HG03064 (cell line): Measurements from ENCODE around the gene ELP5.
A peak's percentile ranks its signal among the peaks of the same experiment; 100 is the strongest.

ENCODE experiments used
- ATAC-seq: cut with Tn5 transposase; IDR thresholded peaks from one replicate; pipeline ENCODE4 v1.9.1; 2021; ENCODE audit warnings: low read depth; ENCODE audit not compliant: unreplicated experiment

ELP5 gene

GRCh38 chr17:7252176-7253043, at the start of gene ELP5:
Gene ELP5, plus strand, starts transcription at chr17:7252215. Its CDS starts 336 bp downstream, at chr17:7252551.
- peak; percentile 39 for ATAC-seq

DNA sequence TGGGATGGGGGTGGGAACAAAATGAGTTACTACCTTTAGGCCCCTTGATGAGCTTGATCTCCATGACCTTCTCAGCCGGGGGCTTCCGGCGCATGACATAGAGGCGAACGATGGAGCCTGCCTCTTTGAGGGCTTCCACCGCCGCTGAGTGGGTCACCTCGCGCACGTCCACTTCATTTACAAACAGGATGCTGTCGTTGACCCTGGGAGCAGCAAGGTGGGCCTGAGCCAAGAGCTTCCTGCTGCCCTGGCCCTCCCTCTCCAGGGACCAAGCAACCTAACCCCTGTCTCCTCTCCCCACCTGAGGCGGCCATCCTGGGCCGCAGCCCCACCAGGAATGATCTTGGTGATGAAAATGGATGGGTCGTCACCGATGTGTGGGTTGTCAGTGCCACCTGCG, 48.6 kb upstream of the ELP5 start:
- ATAC-seq = no peak

DNA sequence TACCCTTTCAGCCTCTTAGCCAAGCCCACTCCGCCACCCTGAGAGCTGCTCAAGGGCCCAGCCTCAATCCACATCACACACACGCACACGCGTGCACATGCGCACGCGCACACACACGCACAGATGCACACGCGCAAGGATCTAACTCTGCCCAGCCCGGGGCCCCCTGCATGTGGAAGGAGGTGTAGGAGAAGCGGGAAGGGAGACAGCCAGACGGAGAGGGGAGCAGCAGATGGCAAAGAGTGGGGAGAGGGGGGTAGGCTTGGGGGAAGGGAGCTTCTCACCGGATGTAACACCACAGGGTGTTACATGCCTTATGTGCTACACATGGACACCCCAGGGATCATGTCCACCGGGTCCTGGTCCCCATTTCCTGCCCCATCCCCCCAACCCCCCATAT, 47.7 kb upstream of the ELP5 start:
- ATAC-seq = no peak

- peak; percentile 70 for ATAC-seq
Observed at GRCh38 chr17:7204828-7205461, 47.1 kb upstream of the ELP5 start.

- ATAC-seq = no peak
Observed at GRCh38 chr17:7205561-7205960, 46.5 kb upstream of the ELP5 start.

GRCh38 chr17:7207120-7208001, 44.7 kb upstream of the ELP5 start:
- ATAC-seq = no peak

- ATAC-seq = no peak
Observed at GRCh38 chr17:7208027-7208571, 43.9 kb upstream of the ELP5 start.

- no peak for ATAC-seq
Observed at GRCh38 chr17:7208754-7209460, 43.1 kb upstream of the ELP5 start.

GRCh38 chr17:7211491-7212273, 40.3 kb upstream of the ELP5 start:
- no peak for ATAC-seq

- ATAC-seq = no peak
Observed at GRCh38 chr17:7213895-7214299, 38.1 kb upstream of the ELP5 start.

DNA sequence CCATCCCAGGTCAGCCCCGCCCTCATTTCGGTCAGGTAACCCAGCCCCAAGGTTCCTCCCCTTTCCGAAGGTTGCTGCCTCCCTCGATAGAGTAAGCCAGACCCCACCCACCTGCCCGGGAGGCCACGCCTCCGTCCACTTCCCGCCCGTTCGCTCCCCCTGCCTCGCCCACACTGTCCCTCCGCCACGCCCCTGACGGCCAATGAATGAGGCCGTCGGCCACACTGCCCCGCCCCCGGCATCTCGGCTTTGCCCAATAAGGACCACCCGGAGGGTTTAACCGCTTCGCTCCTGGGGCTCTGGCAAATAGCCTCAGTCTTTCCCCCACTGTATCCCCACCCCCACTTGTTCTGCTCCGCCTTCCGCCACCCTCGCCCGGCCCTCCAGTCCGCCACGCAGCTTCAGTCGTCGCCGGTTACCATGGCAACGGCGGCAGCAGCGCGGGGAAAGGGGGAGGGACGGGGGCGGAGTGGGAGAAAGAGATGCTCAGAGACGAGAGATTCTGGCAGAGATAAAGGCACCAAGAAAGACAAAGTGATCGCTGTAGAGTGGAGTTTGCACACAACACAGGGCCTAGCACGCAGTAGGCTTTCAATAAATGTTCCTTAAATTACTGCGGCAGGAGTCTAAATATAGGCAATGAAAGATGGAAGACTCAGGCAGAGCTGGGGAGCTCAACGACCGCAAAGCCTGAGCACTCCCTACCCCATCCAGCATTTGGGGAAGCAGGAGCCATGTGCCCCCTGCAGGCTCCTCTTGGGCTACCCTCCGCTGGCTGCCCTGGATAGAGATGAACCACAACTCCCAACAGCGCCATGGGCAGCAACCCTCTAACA, 37.5 kb upstream of the ELP5 start:
- peak; percentile 56 for ATAC-seq

- no peak for ATAC-seq
Observed at GRCh38 chr17:7215136-7215638, 36.8 kb upstream of the ELP5 start.

- ATAC-seq = no peak
Observed at GRCh38 chr17:7215652-7216180, 36.3 kb upstream of the ELP5 start.

DNA sequence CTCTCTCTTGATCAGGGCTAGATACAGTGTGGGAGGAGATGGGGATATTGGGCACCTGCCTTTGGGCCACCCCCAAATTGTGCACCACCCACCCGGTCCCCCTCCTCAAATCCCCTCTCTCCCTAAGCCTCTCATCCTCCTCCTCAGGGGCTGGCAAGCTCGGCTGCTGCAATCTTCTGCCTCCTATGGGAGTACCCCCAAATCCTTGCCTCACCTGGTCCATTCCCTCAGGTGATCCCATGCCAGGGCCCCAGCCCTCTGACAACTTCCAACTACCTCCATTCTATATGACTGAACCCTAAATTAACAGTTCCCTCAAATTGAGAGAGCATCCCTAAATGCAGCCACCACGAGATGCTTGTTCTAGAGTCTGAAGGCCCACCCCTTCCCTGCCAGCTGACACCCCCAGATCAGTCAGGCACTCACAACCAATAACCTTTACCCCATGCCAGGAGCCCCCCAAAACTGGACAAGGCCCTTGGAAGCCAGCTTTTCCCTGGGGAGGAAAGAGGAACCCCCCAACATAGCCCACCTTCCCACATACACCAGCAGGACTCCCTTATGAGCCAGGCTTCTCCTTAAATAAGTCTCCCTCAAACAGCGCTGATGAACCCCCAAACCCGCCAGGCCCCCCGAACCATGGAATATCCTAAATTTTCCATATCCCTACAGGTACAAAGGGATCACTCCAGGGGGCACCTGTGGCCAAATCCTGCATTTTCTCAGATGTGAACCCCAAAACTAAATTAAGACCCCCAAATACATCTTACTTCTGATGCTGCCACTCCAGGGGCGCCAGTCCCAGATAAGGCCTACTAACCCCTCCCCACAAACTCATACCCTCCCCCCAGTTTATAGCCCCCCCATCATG, 35.5 kb upstream of the ELP5 start:
- no peak for ATAC-seq

GRCh38 chr17:7217113-7217987, 34.7 kb upstream of the ELP5 start:
- ATAC-seq = no peak

GRCh38 chr17:7218166-7218565, 33.8 kb upstream of the ELP5 start:
- no peak for ATAC-seq
